KG1 (cell line): Measurements from ENCODE around the gene NCBP1.

Experiments used
- DNase-seq: peaks from one replicate; lab custom pipeline; 2025; lab: John Stamatoyannopoulos, UW

Gene NCBP1

GRCh38 chr9:97627624-97628023 is 6.0 kb upstream of the NCBP1 start:
- no peak for DNase-seq

DNA sequence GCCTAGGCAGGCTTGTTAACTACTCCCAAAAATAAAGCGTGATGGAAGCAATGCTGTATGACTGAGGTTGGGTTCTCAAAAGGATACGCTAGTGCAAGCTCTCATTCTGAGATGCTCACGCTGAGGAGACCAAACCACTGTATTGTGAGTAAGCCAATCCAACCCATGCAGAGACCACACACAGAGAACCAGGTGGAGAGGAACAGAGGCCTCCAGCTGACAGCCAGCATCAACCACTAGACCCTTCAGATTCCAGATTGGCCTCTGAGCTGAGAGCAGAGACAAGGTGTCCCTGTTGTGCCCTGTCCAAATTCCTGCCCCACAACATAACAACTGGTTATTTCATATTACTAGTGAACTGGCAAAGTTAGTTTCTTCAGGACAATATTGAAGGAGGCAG is 5.0 kb upstream of the NCBP1 start:
- DNase-seq, result no peak

GRCh38 chr9:97629156-97629555 is 4.5 kb upstream of the NCBP1 start:
- DNase-seq, result no peak

- no peak for DNase-seq
Measured at GRCh38 chr9:97630591-97630990, 3.0 kb upstream of the NCBP1 start.

DNA sequence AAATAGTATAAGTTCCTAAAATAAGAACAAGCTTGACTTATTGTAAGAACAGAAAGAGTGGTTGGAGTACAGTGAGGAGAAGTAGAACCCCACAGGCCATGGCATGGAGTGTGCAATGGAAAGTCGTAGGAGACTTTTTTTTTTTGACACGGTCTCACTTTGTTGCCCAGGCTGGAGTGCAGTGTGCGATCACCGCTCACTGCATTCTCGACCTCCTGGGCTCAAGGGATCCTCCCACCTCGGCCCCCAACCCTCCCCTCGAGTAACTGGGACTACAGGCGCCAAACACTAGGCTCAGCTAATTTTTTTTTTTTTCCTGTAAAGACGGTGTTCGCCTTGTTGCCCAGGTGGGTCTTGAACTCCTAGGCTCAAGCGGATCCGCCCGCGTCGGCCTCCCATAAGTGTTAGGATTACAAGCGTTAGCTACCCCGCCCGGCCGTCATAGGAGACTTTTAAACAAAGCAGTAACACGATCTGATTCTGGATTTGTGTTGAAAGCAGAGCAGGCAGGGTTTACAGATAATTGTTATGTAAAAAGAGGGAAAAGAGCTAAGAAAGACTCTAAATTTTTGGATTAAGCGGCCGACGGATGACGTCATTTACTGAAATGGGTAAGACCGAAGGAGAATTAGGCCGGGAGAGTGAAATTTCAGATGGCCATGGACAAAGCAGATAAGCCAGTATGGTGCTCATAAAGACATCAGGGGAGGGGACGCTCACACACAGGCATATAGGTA is 1.2 kb upstream of the NCBP1 start:
- DNase-seq, result no peak

DNA sequence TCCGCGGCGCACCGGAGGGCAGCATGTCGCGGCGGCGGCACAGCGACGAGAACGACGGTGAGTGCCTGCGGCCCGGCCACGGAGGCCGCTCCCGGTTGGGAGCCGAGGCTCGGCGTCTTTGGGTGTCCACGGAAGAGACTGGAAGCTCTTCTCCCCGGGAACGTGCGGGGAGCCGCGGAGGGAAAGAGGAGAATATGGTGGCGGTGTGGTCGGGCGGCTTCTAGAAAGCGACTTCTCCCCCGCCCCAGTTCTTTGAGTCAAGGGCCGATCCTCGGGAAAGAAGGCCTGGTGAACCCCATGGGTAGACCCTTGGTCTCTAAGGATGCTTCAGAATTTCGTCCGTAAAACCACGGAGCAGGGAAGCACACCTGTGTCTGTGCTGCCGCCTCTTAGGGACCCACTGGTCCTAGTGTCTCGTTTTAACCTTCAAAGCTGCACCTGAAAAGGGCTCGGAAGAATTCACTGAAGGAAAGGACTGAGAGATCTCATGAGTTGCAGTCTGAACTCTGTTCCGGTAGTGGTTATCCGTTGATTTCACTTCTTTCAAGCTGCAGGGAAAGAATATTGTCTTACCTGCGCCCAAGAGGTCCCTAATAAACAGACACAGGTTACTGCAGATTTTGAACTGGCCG is 354 bp downstream of the NCBP1 start:
- DNase-seq, result no peak

GRCh38 chr9:97635026-97635425 is 1.4 kb downstream of the NCBP1 start:
- DNase-seq, result no peak

GRCh38 chr9:97636903-97637302 is 3.3 kb downstream of the NCBP1 start:
- DNase-seq, result no peak

DNA sequence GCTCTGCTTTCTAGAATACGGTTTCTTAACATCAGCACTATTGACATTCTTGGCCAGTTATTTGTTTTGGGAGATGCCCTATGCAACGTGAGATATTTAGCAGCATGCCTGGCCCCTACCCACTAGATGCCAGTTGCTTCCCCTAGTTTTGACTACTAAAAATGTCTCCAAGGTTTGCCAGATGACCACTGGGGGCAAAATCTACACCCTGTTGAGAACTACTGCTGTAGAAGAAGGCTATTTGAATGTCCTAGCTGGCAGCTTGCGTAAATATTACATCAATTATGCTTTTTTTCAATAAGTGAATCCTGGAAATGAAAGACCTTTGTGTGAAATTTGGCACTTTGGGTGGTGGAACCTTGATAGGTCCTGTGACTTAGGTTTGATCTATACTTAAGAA is 5.0 kb downstream of the NCBP1 start:
- no peak for DNase-seq

DNA sequence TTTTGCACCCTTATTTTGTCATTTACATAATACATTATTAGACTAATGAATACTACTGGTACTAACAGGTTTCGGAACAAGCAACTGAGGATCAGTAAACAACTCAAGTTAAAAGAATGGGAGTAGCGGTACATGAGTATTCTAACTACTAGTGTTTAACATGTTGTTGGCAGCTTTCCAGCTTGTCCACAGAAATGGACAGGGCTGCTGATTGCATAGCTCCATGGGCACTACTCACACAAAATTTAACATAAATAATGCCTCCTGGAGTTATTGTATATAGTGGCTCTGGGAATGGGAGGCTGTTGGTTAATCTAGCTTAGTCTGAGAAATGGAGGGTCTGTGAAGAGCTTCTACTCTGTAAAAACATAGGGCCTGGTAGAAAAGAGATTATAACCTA is 6.7 kb downstream of the NCBP1 start:
- no peak for DNase-seq

DNA sequence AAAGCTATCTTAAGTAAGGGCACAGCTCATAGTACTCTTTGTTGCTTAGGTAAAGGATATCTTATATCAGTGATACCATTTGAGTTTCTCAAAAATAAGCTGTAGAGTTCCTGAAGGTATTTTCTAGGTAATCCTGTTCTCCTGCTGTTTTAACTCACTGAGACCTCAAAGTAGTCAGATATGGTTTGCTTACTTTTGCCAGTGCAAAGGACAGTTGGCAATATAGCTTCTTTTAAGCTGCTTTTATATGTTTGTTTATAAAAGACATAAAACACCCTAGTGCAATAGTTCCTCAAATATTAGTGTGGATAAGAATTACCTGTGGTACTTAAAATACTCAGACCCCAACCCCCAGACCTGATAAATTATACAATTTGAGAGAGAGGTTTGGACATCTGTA is 12.1 kb downstream of the NCBP1 start:
- no peak for DNase-seq

GRCh38 chr9:97647996-97648395 is 14.4 kb downstream of the NCBP1 start:
- DNase-seq, result no peak

- DNase-seq, result no peak
Measured at GRCh38 chr9:97651646-97652045, 18.0 kb downstream of the NCBP1 start.

- DNase-seq, result no peak
Measured at GRCh38 chr9:97658707-97659106, 25.1 kb downstream of the NCBP1 start.

DNA sequence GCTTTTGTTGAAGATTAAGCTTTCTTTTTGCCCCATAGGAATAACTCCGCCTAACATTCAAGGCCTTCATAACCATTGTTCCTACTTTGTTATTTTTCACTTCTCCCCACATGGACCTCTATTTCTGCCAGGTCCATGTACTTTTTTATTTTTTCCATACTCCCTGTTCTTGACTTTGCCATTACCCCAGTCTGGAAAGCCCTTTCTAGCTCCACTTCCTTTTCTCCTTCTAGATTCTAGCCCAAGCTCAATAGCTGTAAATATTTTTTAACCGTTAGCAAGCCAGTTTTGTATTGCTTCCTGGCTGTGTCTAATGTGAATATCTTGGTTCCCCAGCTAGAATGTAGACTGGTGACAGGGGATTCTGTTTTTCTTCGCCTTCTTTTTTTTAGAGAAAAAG is 26.1 kb downstream of the NCBP1 start:
- no peak for DNase-seq

DNA sequence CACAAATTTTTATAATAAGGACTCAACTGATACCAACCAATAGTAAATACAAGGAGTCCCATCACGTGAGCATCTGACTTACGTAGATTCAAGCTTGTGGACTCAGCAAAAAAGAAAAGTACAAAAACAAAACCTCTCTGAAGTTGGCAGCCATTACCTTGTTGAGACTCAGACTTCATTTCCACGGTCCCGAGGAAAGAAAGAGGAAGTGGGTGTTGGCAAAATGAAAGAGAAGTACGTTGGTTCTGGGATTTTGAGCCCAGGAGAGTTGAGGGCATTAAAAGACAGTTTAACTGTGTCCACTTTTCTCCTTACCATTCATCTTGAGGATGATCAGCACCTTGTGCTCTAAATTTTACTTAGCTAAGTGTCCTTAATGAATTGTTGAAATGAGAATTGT is 26.7 kb downstream of the NCBP1 start:
- DNase-seq, result no peak

- DNase-seq, result no peak
Measured at GRCh38 chr9:97660847-97661246, 27.2 kb downstream of the NCBP1 start.

GRCh38 chr9:97665742-97666141 is 32.1 kb downstream of the NCBP1 start:
- no peak for DNase-seq

GRCh38 chr9:97666907-97667686 is 33.5 kb downstream of the NCBP1 start:
- peak; percentile 10 for DNase-seq

- DNase-seq, result no peak
Measured at GRCh38 chr9:97668485-97668884, 34.9 kb downstream of the NCBP1 start.

DNA sequence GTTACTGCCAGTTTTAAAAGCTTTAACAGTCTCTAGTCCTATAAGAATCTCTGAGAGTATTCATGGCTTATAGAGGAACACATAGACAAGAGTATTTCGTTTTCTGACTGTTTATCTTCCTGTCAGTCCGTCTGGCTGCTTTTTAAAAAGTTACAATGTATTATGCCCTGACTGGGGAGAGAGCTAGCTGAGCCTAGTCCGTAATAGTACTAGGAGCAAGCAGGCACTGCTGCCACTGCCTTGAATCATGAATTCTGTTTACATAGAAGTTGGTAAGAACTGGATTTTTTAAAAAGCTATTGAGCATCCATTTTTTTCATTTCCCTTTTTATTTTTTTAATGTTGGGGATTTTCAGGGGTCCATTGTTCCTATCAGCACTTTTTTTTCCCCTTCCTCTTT is 37.0 kb downstream of the NCBP1 start:
- no peak for DNase-seq

DNA sequence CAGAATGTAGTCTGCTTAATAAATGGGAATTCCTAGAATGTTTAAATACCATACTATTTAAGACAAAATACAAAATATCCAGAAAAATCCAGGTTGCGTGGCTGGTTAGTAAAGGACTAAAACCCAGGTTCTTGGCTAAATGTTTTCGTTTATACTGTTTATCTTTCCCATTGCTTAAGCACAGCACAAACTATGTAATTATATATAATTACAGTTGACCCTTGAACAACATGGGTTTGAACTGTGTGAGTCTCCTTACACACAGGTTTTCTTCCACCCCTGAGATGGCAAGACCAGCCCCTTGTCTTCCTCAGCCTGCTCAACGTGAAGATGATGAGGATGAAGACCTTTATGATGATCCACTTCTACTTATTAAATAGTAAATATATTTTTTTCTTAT is 38.8 kb downstream of the NCBP1 start:
- DNase-seq, result no peak

- no peak for DNase-seq
Measured at GRCh38 chr9:97673922-97674321, 40.3 kb downstream of the NCBP1 start.
